ENCODE measurements around the gene CPAMD8. TPM values are rescaled to one million over a fixed set of nuclear protein-coding genes. Genes with fewer than 3 reads are reported as not detected.

Gene CPAMD8
- total and polyA plus RNA-seq, 9 of the 15 experiments (the other 6 are each of a cell fraction or from before 2014, with no cell fraction given), result 0.20 to 2.1 (median 1.3) TPM

DNA sequence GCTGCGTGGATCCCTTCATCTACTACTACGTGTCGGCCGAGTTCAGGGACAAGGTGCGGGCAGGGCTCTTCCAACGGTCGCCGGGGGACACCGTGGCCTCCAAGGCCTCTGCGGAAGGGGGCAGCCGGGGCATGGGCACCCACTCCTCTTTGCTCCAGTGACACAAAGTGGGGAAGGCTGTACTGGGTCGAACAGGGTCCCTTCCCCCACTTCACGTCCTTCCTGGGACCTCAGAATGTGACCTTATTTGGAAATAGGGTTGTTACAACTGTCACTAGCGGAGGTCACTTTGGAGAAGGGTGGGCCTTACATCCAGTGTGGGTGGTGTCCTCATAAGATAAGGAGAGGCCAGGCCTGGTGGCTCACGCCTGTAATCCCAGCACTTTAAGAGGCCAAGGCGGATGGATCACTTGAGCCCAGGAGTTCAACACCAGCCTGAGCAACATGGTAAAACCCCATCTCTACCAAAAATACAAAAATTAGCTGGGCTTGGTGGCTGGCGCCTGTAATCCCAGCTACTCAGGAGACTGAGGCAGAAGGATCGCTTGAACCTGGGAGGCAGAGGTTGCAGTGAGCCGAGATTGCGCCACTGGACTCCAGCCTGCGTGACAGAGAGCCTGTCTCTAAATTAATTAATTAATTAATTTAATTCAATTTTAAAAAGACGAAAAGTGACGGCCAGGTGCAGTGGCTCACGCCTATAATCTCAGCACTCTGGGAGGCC lies 136.0 kb downstream of the CPAMD8 start (continued):
- TF ChIP-seq, protein P1, sequence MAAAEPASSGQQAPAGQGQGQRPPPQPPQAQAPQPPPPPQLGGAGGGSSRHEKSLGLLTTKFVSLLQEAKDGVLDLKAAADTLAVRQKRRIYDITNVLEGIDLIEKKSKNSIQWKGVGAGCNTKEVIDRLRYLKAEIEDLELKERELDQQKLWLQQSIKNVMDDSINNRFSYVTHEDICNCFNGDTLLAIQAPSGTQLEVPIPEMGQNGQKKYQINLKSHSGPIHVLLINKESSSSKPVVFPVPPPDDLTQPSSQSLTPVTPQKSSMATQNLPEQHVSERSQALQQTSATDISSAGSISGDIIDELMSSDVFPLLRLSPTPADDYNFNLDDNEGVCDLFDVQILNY (CRISPR knock-in tag; IDR thresholded peaks at IDR 0.05), result no peak
- TF ChIP-seq PHTF2 (CRISPR knock-in tag; IDR thresholded peaks at IDR 0.05) (no peak), MEIS2 (IDR thresholded peaks at IDR 0.05; ENCODE audit: partially characterized antibody) (peak; percentile 75), RCOR1 (IDR thresholded peaks at IDR 0.05; ENCODE audit: borderline replicate concordance in 1 of 2, low read depth in 2 of 2, low read length in 2 of 2) (peak in 1 of 2 experiments; percentile 84; a peak in 2 of 4 replicates), TAF9B (IDR thresholded peaks at IDR 0.05; ENCODE audit: partially characterized antibody) (no peak), BHLHE40 (IDR thresholded peaks at IDR 0.05; ENCODE audit: low read length) (peak; percentile 70), BMI1 (IDR thresholded peaks at IDR 0.05; ENCODE audit: low read length) (no peak), ZNF707 (CRISPR knock-in tag; conservative IDR thresholded peaks at IDR 0.05) (no peak), ZNF133 (CRISPR knock-in tag; IDR thresholded peaks at IDR 0.05) (no peak), ZBTB11 (CRISPR knock-in tag; IDR thresholded peaks at IDR 0.05) (peak in 1 of 3 experiments; percentile 83; a peak in 2 of 6 replicates), HNRNPLL (IDR thresholded peaks at IDR 0.05; ENCODE audit: low read depth, low read length, poor library complexity, severe bottlenecking) (peak; percentile 26), CXXC5 (CRISPR knock-in tag; IDR thresholded peaks at IDR 0.05) (peak; percentile 56), TARDBP (IDR thresholded peaks at IDR 0.05) (0 out of 2 replicates have a peak, but pooled peaks have one; percentile 14), DPF2 (IDR thresholded peaks at IDR 0.05) (peak; percentile 88), PML (IDR thresholded peaks at IDR 0.05; ENCODE audit: low read length) (peak; percentile 22; the same call in 1 of the 2 replicates), ZNF584 (CRISPR knock-in tag; IDR thresholded peaks at IDR 0.05; ENCODE audit: low read depth) (peak; percentile 33; the same call in 1 of the 2 replicates), ESRRA (IDR thresholded peaks at IDR 0.05; ENCODE audit: borderline replicate concordance, low read depth) (peak; percentile 97), NRF1 (conservative IDR thresholded peaks at IDR 0.05 in 1 of 2, IDR thresholded peaks at IDR 0.05 in 1 of 2) (peak in 1 of 2 experiments; percentile 29; a peak in 1 of 4 replicates), ADNP (tag; IDR thresholded peaks at IDR 0.05) (0 out of 2 replicates have a peak, but pooled peaks have one; percentile 2)
- TF ChIP-seq, protein P2, sequence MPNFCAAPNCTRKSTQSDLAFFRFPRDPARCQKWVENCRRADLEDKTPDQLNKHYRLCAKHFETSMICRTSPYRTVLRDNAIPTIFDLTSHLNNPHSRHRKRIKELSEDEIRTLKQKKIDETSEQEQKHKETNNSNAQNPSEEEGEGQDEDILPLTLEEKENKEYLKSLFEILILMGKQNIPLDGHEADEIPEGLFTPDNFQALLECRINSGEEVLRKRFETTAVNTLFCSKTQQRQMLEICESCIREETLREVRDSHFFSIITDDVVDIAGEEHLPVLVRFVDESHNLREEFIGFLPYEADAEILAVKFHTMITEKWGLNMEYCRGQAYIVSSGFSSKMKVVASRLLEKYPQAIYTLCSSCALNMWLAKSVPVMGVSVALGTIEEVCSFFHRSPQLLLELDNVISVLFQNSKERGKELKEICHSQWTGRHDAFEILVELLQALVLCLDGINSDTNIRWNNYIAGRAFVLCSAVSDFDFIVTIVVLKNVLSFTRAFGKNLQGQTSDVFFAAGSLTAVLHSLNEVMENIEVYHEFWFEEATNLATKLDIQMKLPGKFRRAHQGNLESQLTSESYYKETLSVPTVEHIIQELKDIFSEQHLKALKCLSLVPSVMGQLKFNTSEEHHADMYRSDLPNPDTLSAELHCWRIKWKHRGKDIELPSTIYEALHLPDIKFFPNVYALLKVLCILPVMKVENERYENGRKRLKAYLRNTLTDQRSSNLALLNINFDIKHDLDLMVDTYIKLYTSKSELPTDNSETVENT (CRISPR knock-in tag; IDR thresholded peaks at IDR 0.05), result no peak
- TF ChIP-seq, protein P3, sequence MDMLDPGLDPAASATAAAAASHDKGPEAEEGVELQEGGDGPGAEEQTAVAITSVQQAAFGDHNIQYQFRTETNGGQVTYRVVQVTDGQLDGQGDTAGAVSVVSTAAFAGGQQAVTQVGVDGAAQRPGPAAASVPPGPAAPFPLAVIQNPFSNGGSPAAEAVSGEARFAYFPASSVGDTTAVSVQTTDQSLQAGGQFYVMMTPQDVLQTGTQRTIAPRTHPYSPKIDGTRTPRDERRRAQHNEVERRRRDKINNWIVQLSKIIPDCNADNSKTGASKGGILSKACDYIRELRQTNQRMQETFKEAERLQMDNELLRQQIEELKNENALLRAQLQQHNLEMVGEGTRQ (CRISPR knock-in tag; IDR thresholded peaks at IDR 0.05), result 0 out of 2 replicates have a peak, but pooled peaks have one; percentile 14
